ENCODE measurements around the gene RSRC1. TPM values are rescaled to one million over a fixed set of nuclear protein-coding genes. Genes with fewer than 3 reads are reported as not detected.

The RSRC1 gene
- total RNA-seq, 1 donor from 2014 or later: 47.2 TPM

- intact Hi-C loops (cut with micrococcal nuclease): loop anchor here (1.0 kb wide), 1 partner anchor 7 kb away; the partner anchor contains the start of gene SHOX2
Measured at GRCh38 chr3:158098834-158099424, 11.0 kb upstream of the RSRC1 start.

GRCh38 chr3:158100681-158101080 lies 9.2 kb upstream of the RSRC1 start:
- intact Hi-C loops (cut with micrococcal nuclease): no loop called here

GRCh38 chr3:158101335-158102241 lies 8.3 kb upstream of the RSRC1 start:
- intact Hi-C loops (cut with micrococcal nuclease): no loop called here

- intact Hi-C loops (cut with micrococcal nuclease): loop anchor here (1.0 kb wide), 1 partner anchor 7 kb away; no protein-coding TSS in a partner anchor
Measured at GRCh38 chr3:158102242-158103080, 7.4 kb upstream of the RSRC1 start.

- intact Hi-C loops (cut with micrococcal nuclease): loop anchor here (1.0 kb wide), 1 partner anchor 8 kb away; no protein-coding TSS in a partner anchor
Measured at GRCh38 chr3:158103081-158103886, 6.6 kb upstream of the RSRC1 start.

- intact Hi-C loops (cut with micrococcal nuclease): loop anchor here (1.0 kb wide), 1 partner anchor 9 kb away; no protein-coding TSS in a partner anchor
Measured at GRCh38 chr3:158103887-158104327, 6.0 kb upstream of the RSRC1 start.

GRCh38 chr3:158104431-158104921 lies 5.4 kb upstream of the RSRC1 start:
- intact Hi-C loops (cut with micrococcal nuclease): no loop called here

GRCh38 chr3:158105119-158105709 lies 4.7 kb upstream of the RSRC1 start:
- intact Hi-C loops (cut with micrococcal nuclease): no loop called here

- intact Hi-C loops (cut with micrococcal nuclease): loop anchor here (1.0 kb wide), 1 partner anchor 7 kb away; no protein-coding TSS in a partner anchor
Measured at GRCh38 chr3:158105710-158106253, 4.1 kb upstream of the RSRC1 start.

- intact Hi-C loops (cut with micrococcal nuclease): loop anchor here (1.0 kb wide), 1 partner anchor 9 kb away; no protein-coding TSS in a partner anchor
Measured at GRCh38 chr3:158106766-158107471, 3.0 kb upstream of the RSRC1 start.

- intact Hi-C loops (cut with micrococcal nuclease): no loop called here
Measured at GRCh38 chr3:158107605-158108444, 2.1 kb upstream of the RSRC1 start.

- intact Hi-C loops (cut with micrococcal nuclease): no loop called here
Measured at GRCh38 chr3:158108445-158108985, 1.4 kb upstream of the RSRC1 start.

- intact Hi-C loops (cut with micrococcal nuclease): no loop called here
Measured at GRCh38 chr3:158109295-158109803, 540 bp upstream of the RSRC1 start.

GRCh38 chr3:158110658-158111018 lies 749 bp downstream of the RSRC1 start:
- intact Hi-C loops (cut with micrococcal nuclease): loop anchor here (2.0 to 10.0 kb wide), 5 partner anchors 14 to 936 kb away; no protein-coding TSS in a partner anchor

GRCh38 chr3:158111861-158112260 lies 2.0 kb downstream of the RSRC1 start:
- intact Hi-C loops (cut with micrococcal nuclease): loop anchor here (2.0 to 10.0 kb wide), 5 partner anchors 15 to 937 kb away; no protein-coding TSS in a partner anchor

GRCh38 chr3:158113595-158113994 lies 3.7 kb downstream of the RSRC1 start:
- intact Hi-C loops (cut with micrococcal nuclease): loop anchor here (5.0 to 10.0 kb wide), 3 partner anchors 54 to 939 kb away; no protein-coding TSS in a partner anchor

GRCh38 chr3:158120330-158120729 lies 10.4 kb downstream of the RSRC1 start:
- intact Hi-C loops (cut with micrococcal nuclease): no loop called here
